Hepatocyte (in vitro differentiated cells): ENCODE results near the gene IGDCC3. TPM values are rescaled to one million over a fixed set of nuclear protein-coding genes. Genes with fewer than 3 reads are reported as not detected.

ENCODE experiments used
- DNase-seq: peaks from one replicate; pipeline ENCODE4 v3.0.0-alpha.2; 2016; ENCODE audit warnings: low spot score
- H2AFZ ChIP-seq: fragments of 200-600 bp; sonication (generic); 2 replicates; pipeline ENCODE4 v1.6.0; 2016; ENCODE audit warnings: antibody characterized with exemption, mild to moderate bottlenecking
- H3K27ac ChIP-seq: fragments of 200-600 bp; sonication (generic); 2 replicates; pipeline ENCODE4 v1.5.1; 2016; ENCODE audit warnings: mild to moderate bottlenecking
- H3K27me3 ChIP-seq: fragments of 200-600 bp; sonication (generic); 2 replicates; pipeline ENCODE4 v1.6.1; 2016
- H3K36me3 ChIP-seq: fragments of 200-600 bp; sonication (generic); replicated peaks from 2 replicates; pipeline ENCODE4 v1.5.1; 2016; ENCODE audit warnings: low read depth; ENCODE audit not compliant: insufficient read depth
- H3K4me1 ChIP-seq: fragments of 200-600 bp; sonication (generic); 2 replicates; pipeline ENCODE4 v1.5.1; 2016; ENCODE audit warnings: mild to moderate bottlenecking, moderate library complexity; ENCODE audit not compliant: insufficient read depth
- H3K4me2 ChIP-seq: fragments of 200-600 bp; sonication (generic); 2 replicates; pipeline ENCODE4 v1.6.0; 2016
- H3K4me3 ChIP-seq: fragments of 200-600 bp; sonication (generic); 2 replicates; pipeline ENCODE4 v1.5.1; 2016; ENCODE audit warnings: mild to moderate bottlenecking
- H3K79me2 ChIP-seq: fragments of 200-600 bp; sonication (generic); 2 replicates; pipeline ENCODE4 v1.6.0; 2017; ENCODE audit warnings: mild to moderate bottlenecking
- H3K9me2 ChIP-seq: fragments of 200-600 bp; sonication (generic); replicated peaks from 2 replicates; pipeline ENCODE4 v1.6.0; 2017; ENCODE audit warnings: mild to moderate bottlenecking; ENCODE audit not compliant: insufficient read depth
- H3K9me3 ChIP-seq: fragments of 200-600 bp; sonication (generic); 2 replicates; pipeline ENCODE4 v1.5.1; 2016; ENCODE audit warnings: low read depth, mild to moderate bottlenecking
- H4K20me1 ChIP-seq: fragments of 200-600 bp; sonication (generic); 2 replicates; pipeline ENCODE4 v1.6.0; 2016; ENCODE audit warnings: mild to moderate bottlenecking; ENCODE audit not compliant: insufficient read depth, poor library complexity, severe bottlenecking
- EZH2 ChIP-seq: fragments of 200-600 bp; sonication (generic); IDR thresholded peaks from 2 replicates; pipeline ENCODE4 v1.6.1; 2016; ENCODE audit warnings: antibody characterized with exemption, mild to moderate bottlenecking, borderline replicate concordance
- EZH2phosphoT487 ChIP-seq: fragments of 200-600 bp; sonication (generic); IDR thresholded peaks from one replicate; pipeline ENCODE4 v1.6.1; 2018; ENCODE audit warnings: antibody characterized with exemption, mild to moderate bottlenecking, low read depth, moderate library complexity; ENCODE audit not compliant: unreplicated experiment, severe bottlenecking
- WGBS: methylation state at CpG from one replicate; pipeline ENCODE4 v1.1.6; 2016; ENCODE audit warnings: low lambda C conversion rate; ENCODE audit errors: missing lambda C conversion rate; 5-methylcytosine and 5-hydroxymethylcytosine counted together
- polyA plus RNA-seq: library from polyadenylated mRNA; unstranded; fragments of >200 nt; fragmentation: Nextera tagmentation; extraction: Ambion mirVana; gene quantifications from 2 replicates; pipeline ENCODE4 v1.2.1, GENCODE V29; 2016
- total RNA-seq: library from RNA; depleted of rRNA; stranded (reverse); fragments of >200 nt; gene quantifications from 2 replicates; pipeline ENCODE4 v1.2.3, GENCODE V29; 2014
- TF ChIP-seq, protein P1 (sequence below): fragments of 200-600 bp; sonication (generic); IDR thresholded peaks from 2 replicates; pipeline ENCODE4 v1.5.1; 2016; ENCODE audit warnings: antibody characterized with exemption, mild to moderate bottlenecking; ENCODE audit not compliant: poor library complexity

Gene IGDCC3
- total and polyA plus RNA-seq, 2 experiments from 2014 or later = 8.1 to 14.8 TPM

DNA sequence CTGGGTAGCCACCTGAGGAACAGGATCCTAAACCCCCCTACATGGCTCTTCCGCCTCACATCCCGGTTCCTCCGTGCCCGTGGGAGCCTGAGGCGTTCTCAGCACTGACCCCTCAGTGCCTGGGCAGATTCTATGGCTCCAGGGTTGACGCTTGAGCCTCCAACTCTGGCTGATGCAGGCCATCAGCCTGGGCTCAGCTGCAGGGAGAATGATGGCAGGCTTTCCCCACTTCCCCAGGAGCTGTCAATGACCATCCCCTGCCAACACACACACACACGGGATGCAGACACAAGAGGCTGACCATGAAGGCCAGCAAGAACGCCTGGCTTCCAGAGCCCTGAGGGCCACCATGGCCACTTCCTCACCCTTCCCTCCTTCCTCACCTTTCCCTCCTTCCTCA lies 15.8 kb upstream of the IGDCC3 start:
- Histone ChIP-seq H3K9me2 (no peaks in the 10 kb centered on the region), H3K4me1 (no peaks in the 10 kb centered on the region), H3K79me2 (no peaks in the 10 kb centered on the region), H4K20me1 (no peaks in the 10 kb centered on the region), H3K4me2 (no peak overlapping the region), H3K27ac (no peak overlapping the region), H3K27me3 (peaks cover 22% of the 10 kb centered on the region), H3K36me3 (no peaks in the 10 kb centered on the region), H3K4me3 (no peak overlapping the region), H2AFZ (no peak overlapping the region), H3K9me3 (no peaks in the 10 kb centered on the region)
- DNase-seq = no peak
- WGBS = 84% methylated on average over 8 of the region's 8 CpGs
- TF ChIP-seq, protein P1, sequence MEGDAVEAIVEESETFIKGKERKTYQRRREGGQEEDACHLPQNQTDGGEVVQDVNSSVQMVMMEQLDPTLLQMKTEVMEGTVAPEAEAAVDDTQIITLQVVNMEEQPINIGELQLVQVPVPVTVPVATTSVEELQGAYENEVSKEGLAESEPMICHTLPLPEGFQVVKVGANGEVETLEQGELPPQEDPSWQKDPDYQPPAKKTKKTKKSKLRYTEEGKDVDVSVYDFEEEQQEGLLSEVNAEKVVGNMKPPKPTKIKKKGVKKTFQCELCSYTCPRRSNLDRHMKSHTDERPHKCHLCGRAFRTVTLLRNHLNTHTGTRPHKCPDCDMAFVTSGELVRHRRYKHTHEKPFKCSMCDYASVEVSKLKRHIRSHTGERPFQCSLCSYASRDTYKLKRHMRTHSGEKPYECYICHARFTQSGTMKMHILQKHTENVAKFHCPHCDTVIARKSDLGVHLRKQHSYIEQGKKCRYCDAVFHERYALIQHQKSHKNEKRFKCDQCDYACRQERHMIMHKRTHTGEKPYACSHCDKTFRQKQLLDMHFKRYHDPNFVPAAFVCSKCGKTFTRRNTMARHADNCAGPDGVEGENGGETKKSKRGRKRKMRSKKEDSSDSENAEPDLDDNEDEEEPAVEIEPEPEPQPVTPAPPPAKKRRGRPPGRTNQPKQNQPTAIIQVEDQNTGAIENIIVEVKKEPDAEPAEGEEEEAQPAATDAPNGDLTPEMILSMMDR = no peak
- no peak for TF ChIP-seq EZH2phosphoT487
- TF ChIP-seq EZH2 = no peak

DNA sequence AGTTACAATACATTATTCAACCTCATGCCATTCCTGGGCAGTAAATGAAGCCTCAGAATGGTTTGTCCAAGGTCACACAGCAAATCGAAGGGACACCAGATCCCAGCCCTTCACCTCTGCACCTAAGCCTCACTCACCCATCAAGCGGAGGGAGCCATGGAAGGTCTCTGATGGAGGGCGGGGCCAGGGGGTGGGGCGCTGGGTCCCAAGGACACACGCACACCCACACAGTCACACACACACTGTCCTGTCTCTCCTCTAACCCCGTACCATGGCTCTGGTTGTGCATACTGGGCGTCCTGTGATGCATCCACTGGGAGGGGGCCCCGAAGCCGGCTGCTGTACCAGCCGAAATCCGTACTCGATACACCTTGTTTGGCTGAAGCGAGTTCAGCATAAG lies 15.3 kb upstream of the IGDCC3 start:
- Histone ChIP-seq H3K27ac (no peak overlapping the region), H3K27me3 (peaks cover 22% of the 10 kb centered on the region), H3K4me2 (no peak overlapping the region), H3K9me2 (no peaks in the 10 kb centered on the region), H2AFZ (no peak overlapping the region), H4K20me1 (no peaks in the 10 kb centered on the region), H3K4me1 (no peaks in the 10 kb centered on the region), H3K36me3 (no peaks in the 10 kb centered on the region), H3K9me3 (no peaks in the 10 kb centered on the region), H3K4me3 (no peak overlapping the region), H3K79me2 (no peaks in the 10 kb centered on the region)
- DNase-seq = no peak
- TF ChIP-seq EZH2phosphoT487 (no peak), EZH2 (no peak)
- TF ChIP-seq, protein P1 = no peak
- WGBS = 96% methylated on average over 13 of the region's 13 CpGs

DNA sequence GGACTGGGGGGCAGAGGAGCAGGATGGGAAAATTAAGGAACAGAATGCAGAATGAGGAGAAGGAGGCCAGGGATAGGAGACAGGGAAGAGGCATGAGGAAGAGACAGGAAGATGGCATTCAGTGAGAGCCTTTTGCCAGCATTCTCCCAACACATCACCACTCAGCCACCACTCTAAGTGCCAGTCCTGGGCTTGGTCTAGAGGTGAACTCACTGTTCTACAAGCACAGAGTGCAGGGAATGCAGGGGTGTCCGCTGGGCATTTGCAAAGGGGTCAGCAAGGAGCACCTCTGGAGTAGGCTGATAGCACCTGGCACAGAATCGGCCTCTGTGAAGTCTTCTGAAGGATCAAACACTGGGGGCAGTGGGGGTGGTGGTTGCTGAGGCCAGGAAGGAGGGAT lies 14.6 kb upstream of the IGDCC3 start:
- Histone ChIP-seq H3K4me2 (no peak overlapping the region), H3K27me3 (peaks cover 22% of the 10 kb centered on the region), H3K4me1 (no peaks in the 10 kb centered on the region), H2AFZ (no peak overlapping the region), H3K79me2 (no peaks in the 10 kb centered on the region), H3K9me2 (no peaks in the 10 kb centered on the region), H3K36me3 (no peaks in the 10 kb centered on the region), H3K9me3 (no peaks in the 10 kb centered on the region), H3K4me3 (no peak overlapping the region), H3K27ac (no peak overlapping the region), H4K20me1 (no peaks in the 10 kb centered on the region)
- no peak for TF ChIP-seq EZH2
- no peak for TF ChIP-seq EZH2phosphoT487
- TF ChIP-seq, protein P1 = no peak
- DNase-seq = no peak
- 94% methylated on average over 2 of the region's 2 CpGs for WGBS

DNA sequence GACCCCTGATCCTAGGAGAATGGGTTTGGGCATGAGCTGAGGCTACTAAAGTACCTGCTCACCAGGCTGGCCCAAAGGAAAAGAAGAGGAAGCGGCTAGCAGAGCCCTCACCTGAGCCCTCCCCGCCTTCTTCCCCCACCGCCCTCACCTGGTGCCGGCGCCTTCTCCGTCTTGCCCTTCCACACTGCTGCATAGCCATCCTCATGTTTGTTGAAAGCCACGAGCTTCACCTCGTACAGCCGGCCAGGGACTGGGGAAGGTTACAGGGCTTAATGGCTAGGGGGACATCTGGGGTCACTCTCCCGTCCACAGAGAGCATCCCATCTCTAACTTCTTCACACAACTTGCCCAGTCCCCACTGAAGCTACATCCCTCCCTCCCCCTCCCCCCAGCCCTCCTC lies 13.9 kb upstream of the IGDCC3 start:
- H2AFZ ChIP-seq = no peak overlapping the region
- no peaks in the 10 kb centered on the region for H3K9me2 ChIP-seq
- TF ChIP-seq EZH2 = no peak
- TF ChIP-seq, protein P1 = no peak
- no peak for TF ChIP-seq EZH2phosphoT487
- H4K20me1 ChIP-seq = no peaks in the 10 kb centered on the region
- H3K79me2 ChIP-seq = no peaks in the 10 kb centered on the region
- H3K36me3 ChIP-seq = no peaks in the 10 kb centered on the region
- peaks cover 15% of the 10 kb centered on the region for H3K27me3 ChIP-seq
- no peaks in the 10 kb centered on the region for H3K4me1 ChIP-seq
- no peak for DNase-seq
- 95% methylated on average over 6 of the region's 10 CpGs for WGBS
- H3K4me3 ChIP-seq = no peak overlapping the region
- no peak overlapping the region for H3K27ac ChIP-seq
- H3K4me2 ChIP-seq = no peak overlapping the region
- no peaks in the 10 kb centered on the region for H3K9me3 ChIP-seq
